A549 treated with CORT108297 at 1 μM for 4 hours (cell line): Measurements from ENCODE around the gene ATXN7L3. TPM values are rescaled to one million over a fixed set of nuclear protein-coding genes. Genes with fewer than 3 reads are reported as not detected.

Source experiments
- total RNA-seq: library from RNA; stranded (reverse); fragments of 200-300 nt; extraction: Qiagen RNA extraction; gene quantifications from 5 replicates; pipeline ENCODE4 v1.2.3, GENCODE V29; 2022

Gene ATXN7L3
- total RNA-seq = 51.9 to 71.6 TPM (median 67.8 TPM) in 5 replicates

GRCh38 chr17:44199553-44200477 lies at the start of gene ATXN7L3:
Gene ATXN7L3, minus strand, starts transcription at chr17:44199884. Its CDS starts 1,814 bp downstream, at chr17:44198070.

DNA sequence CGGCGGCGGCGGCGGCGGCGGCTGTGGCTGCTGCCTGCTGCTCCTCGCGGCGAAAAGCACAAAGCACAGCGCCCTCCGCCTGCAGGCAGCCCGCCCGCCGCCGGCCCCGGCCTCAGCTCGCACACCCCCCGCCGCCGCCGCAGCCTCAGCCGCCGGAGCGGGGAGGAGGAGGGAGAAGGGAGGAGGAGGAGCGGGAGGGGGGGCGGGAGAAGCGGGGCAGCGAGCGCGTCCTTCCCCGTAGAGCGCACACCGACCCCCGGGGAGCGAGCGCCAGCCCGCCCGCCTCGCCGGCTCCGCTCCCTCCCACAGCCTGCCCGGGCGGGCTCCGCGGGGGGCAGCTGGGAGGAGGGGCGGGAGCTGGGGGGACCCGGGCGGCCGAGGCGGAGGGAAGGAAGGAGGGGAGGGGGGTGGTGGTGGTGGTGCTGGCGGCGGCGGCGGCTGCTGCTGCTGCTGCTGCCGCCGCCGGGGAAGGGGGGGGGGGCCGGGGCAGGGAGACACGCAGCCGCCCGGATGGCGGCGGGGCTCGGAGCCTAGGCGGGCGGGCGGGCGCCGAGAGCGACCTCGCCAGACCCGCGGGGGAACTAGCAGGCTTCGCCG lies 20.0 kb upstream of the ATXN7L3 start, which contains the start of gene UBTF:
Gene UBTF (minus strand): TSS at position 60 of the 597 bp plus-strand sequence. CDS start 1,446 bp downstream, outside the sequence.

DNA sequence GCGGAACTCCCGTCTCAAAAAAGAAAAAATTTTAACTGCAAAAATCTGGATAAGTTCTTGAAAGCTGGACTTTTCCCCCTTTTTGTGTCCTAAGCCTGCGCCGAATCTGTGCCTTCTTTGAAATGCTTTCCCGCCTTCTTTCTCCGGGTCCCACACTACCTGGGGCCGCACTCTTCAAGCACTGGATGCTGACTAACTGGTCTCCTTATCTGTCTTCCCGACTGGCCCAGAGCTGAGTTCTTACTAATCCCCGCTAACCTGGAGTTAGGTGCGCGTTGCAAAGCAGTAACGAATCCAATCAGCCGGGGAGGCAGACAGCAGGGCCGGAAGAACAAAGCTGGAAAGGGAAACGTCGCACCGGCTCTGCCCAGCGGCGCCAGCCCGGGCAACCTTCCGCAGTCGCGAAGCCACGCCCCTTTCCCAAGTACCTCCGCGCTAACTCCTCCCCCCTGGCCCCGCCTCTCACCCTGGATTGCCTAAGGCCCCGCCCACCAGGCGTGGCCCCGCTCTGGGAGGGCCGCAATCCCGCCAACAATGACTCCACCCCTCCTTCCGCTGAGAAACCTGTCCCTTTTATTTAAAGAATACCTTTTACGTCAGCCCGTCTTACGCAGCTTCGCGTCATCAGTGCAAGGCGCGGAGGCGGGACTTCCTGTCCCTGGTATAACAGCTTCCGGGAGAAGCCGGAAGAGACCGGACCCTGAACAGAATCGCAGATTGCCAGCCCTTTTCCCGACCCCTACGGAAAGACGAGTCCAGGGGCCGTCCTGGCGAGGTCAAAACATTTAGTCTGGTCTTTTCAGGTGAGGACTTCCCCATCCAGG lies 13.2 kb downstream of the ATXN7L3 start, which contains the start of gene TMUB2:
Gene TMUB2 (plus strand): TSS at position 666 of the 824 bp plus-strand sequence. CDS start 737 bp downstream, outside the sequence.

GRCh38 chr17:44170499-44171201 lies 29.0 kb downstream of the ATXN7L3 start, which contains the start of gene ASB16:
Gene ASB16, plus strand, starts transcription at chr17:44170704. Its CDS starts 86 bp downstream, at chr17:44170790.

Other genes with a start within 250 kb of the ATXN7L3 start
- gene PYY, start 245.9 kb downstream of the ATXN7L3 start, total RNA-seq = 0.13 TPM in 1 of 5 replicates, not detected in the others
- gene NAGS, start 195.3 kb downstream of the ATXN7L3 start, total RNA-seq = 0.84 to 1.2 TPM (median 1.1 TPM) in 5 replicates
- gene TMEM101, start 184.9 kb downstream of the ATXN7L3 start, total RNA-seq = 26.9 to 35.9 TPM (median 34.2 TPM) in 5 replicates
- 50.2 to 53.0 TPM (median 51.7 TPM) in 5 replicates for gene LSM12, start 133.2 kb downstream of the ATXN7L3 start, total RNA-seq
- 116 to 180 TPM (median 171 TPM) in 5 replicates for gene G6PC3, start 129.1 kb downstream of the ATXN7L3 start, total RNA-seq
- gene HDAC5, start 76.2 kb downstream of the ATXN7L3 start, total RNA-seq = 13.6 to 17.2 TPM (median 15.6 TPM) in 5 replicates
- 8.9 to 10.6 TPM (median 9.4 TPM) in 5 replicates for gene HROB, start 58.0 kb downstream of the ATXN7L3 start, total RNA-seq
- gene ASB16, start 29.2 kb downstream of the ATXN7L3 start, total RNA-seq = 0.04 to 0.08 TPM (median 0.05 TPM) in 3 of 5 replicates, not detected in the others
- 36.3 to 46.3 TPM (median 45.0 TPM) in 5 replicates for gene TMUB2, start 12.9 kb downstream of the ATXN7L3 start, total RNA-seq
- gene UBTF, start 19.8 kb upstream of the ATXN7L3 start, total RNA-seq = 97.8 to 105 TPM (median 100 TPM) in 5 replicates
- 0.01 TPM in 1 of 5 replicates, not detected in the others for gene SLC4A1, start 68.3 kb upstream of the ATXN7L3 start, total RNA-seq
- 0.55 to 1.3 TPM (median 0.57 TPM) in 5 replicates for gene RUNDC3A, start 108.7 kb upstream of the ATXN7L3 start, total RNA-seq
- gene SLC25A39, start 124.9 kb upstream of the ATXN7L3 start, total RNA-seq = 144 to 215 TPM (median 212 TPM) in 5 replicates
- 215 to 265 TPM (median 248 TPM) in 5 replicates for gene GRN, start 145.4 kb upstream of the ATXN7L3 start, total RNA-seq
- gene FAM171A2, start 164.0 kb upstream of the ATXN7L3 start, total RNA-seq = 2.5 to 5.2 TPM (median 4.2 TPM) in 5 replicates
- 0.78 to 1.9 TPM (median 1.6 TPM) in 5 replicates for gene ITGA2B, start 189.8 kb upstream of the ATXN7L3 start, total RNA-seq